ENCODE results near the gene TNFAIP1. TPM values are rescaled to one million over a fixed set of nuclear protein-coding genes. Genes with fewer than 3 reads are reported as not detected.

Gene TNFAIP1
- polyA plus RNA-seq, 1 donor (not counting 4 experiments of a cell fraction or from before 2014, with no cell fraction given), result 84.6 TPM

- no peak overlapping the region for H3K4me3 ChIP-seq (ENCODE audit: control insufficient read depth in 2 of 3, extremely low read depth in 1 of 3, insufficient read depth in 2 of 3, low read depth in 1 of 3, low read length in 3 of 3)
- no peak overlapping the region for H3K4me2 ChIP-seq (ENCODE audit: control insufficient read depth, extremely low read depth, insufficient read depth, low read depth, low read length)
- H3K9me1 ChIP-seq (ENCODE audit: control insufficient read depth, extremely low read depth, insufficient read depth, low read length), result no peaks in the 10 kb centered on the region
- H3K36me3 ChIP-seq (ENCODE audit: control insufficient read depth in 2 of 2, extremely low read depth in 1 of 2, insufficient read depth in 2 of 2, low read length in 2 of 2), result peaks cover 7 to 13% of the 10 kb centered on the region in 2 experiments
- H3K27me3 ChIP-seq (ENCODE audit: control insufficient read depth, extremely low read depth, insufficient read depth, low read length), result peaks cover 11% of the 10 kb centered on the region
- TF ChIP-seq CTCF (optimal IDR thresholded peaks at IDR 0.05 in 1 of 3, IDR thresholded peaks at IDR 0.05 in 1 of 3, conservative IDR thresholded peaks at IDR 0.05 in 1 of 3; ENCODE audit: extremely low read depth in 1 of 3, insufficient read depth in 2 of 3, low read length in 3 of 3) (no peak), EZH2 (IDR thresholded peaks at IDR 0.05; ENCODE audit: low read length) (no peak)
- no peak overlapping the region for H2AFZ ChIP-seq (ENCODE audit: control insufficient read depth, low read length)
- no peak overlapping the region for H3K9ac ChIP-seq (ENCODE audit: control insufficient read depth, extremely low read depth, insufficient read depth, low read length)
- H3K9me3 ChIP-seq (ENCODE audit: control insufficient read depth, low read depth, low read length), result no peaks in the 10 kb centered on the region
- dilution Hi-C loops (cut with MboI; ENCODE audit: extremely low pct_ligation_motif_present, low sequenced_read_pairs), result no loop called here
- no peaks in the 10 kb centered on the region for H3K79me2 ChIP-seq (ENCODE audit: control insufficient read depth, insufficient read depth, low read length)
- FAIRE-seq (no peak), DNase-seq (ENCODE audit: low read depth, low spot score) (no peak)
- peaks cover 8% of the 10 kb centered on the region for H3K4me1 ChIP-seq (ENCODE audit: control insufficient read depth, extremely low read depth, insufficient read depth, low read length)
- no peak overlapping the region for H3K27ac ChIP-seq (ENCODE audit: control insufficient read depth, insufficient read depth, low read length)
- no peaks in the 10 kb centered on the region for H4K20me1 ChIP-seq (ENCODE audit: control insufficient read depth, extremely low read depth, insufficient read depth, low read length)
These were observed 32.2 kb downstream of the TNFAIP1 start for GRCh38 chr17:28367641-28368305.

DNA sequence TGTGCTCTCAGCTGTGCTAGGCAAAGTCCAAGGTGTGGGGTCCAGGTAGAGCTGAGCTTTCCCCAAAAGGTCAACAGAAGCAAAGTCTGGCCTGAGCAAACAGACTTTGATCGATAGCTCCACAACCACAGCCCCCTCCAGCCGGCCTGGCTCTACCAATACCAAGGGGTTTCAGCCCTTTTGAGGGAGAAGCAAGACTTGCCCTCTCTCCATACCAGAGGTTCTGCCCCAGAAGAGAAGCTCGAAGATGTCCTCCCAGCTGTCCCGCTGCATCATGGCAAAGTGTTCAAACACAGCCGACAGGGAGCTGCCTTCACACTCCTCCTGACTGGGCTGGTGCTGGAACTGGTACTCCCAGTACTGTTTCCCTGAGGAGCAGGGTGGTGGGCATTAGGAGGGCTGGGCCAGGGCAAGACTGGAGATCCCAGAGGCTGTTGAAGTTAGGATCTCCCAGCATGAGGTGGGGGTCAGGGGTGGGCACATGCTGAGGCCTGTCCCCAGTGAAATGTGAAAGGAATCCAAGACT lies 32.8 kb downstream of the TNFAIP1 start:
- Histone ChIP-seq H3K4me3 (ENCODE audit: control insufficient read depth in 2 of 3, extremely low read depth in 1 of 3, insufficient read depth in 2 of 3, low read depth in 1 of 3, low read length in 3 of 3) (no peak overlapping the region), H3K9me3 (ENCODE audit: control insufficient read depth, low read depth, low read length) (no peaks in the 10 kb centered on the region), H3K4me1 (ENCODE audit: control insufficient read depth, extremely low read depth, insufficient read depth, low read length) (peaks cover 8% of the 10 kb centered on the region), H3K36me3 (ENCODE audit: control insufficient read depth in 2 of 2, extremely low read depth in 1 of 2, insufficient read depth in 2 of 2, low read length in 2 of 2) (peaks cover 5 to 10% of the 10 kb centered on the region in 2 experiments), H3K9ac (ENCODE audit: control insufficient read depth, extremely low read depth, insufficient read depth, low read length) (no peak overlapping the region), H3K9me1 (ENCODE audit: control insufficient read depth, extremely low read depth, insufficient read depth, low read length) (no peaks in the 10 kb centered on the region), H3K27me3 (ENCODE audit: control insufficient read depth, extremely low read depth, insufficient read depth, low read length) (peaks cover 17% of the 10 kb centered on the region), H3K4me2 (ENCODE audit: control insufficient read depth, extremely low read depth, insufficient read depth, low read depth, low read length) (no peak overlapping the region), H3K27ac (ENCODE audit: control insufficient read depth, insufficient read depth, low read length) (no peak overlapping the region), H2AFZ (ENCODE audit: control insufficient read depth, low read length) (no peak overlapping the region), H3K79me2 (ENCODE audit: control insufficient read depth, insufficient read depth, low read length) (no peaks in the 10 kb centered on the region), H4K20me1 (ENCODE audit: control insufficient read depth, extremely low read depth, insufficient read depth, low read length) (no peaks in the 10 kb centered on the region)
- dilution Hi-C loops (cut with MboI; ENCODE audit: extremely low pct_ligation_motif_present, low sequenced_read_pairs), result no loop called here
- DNase-seq (ENCODE audit: low read depth, low spot score), result no peak
- no peak for FAIRE-seq
- TF ChIP-seq EZH2 (IDR thresholded peaks at IDR 0.05; ENCODE audit: low read length), result no peak
- TF ChIP-seq CTCF (optimal IDR thresholded peaks at IDR 0.05 in 1 of 3, IDR thresholded peaks at IDR 0.05 in 1 of 3, conservative IDR thresholded peaks at IDR 0.05 in 1 of 3; ENCODE audit: extremely low read depth in 1 of 3, insufficient read depth in 2 of 3, low read length in 3 of 3), result no peak
